Lower leg skin (tissue), 4 donors: Measurements from ENCODE around the gene ZFAND5. TPM values are rescaled to one million over a fixed set of nuclear protein-coding genes. Genes with fewer than 3 reads are reported as not detected.

Source experiments
- DNase-seq, 2 donors: peaks; one replicate each; pipeline ENCODE4 v3.0.0-alpha.2; 2019; ENCODE audit warnings: low spot score in 2 of 2
- H3K4me3 ChIP-seq: fragments of 200-600 bp; sonication (generic); 2 replicates; pipeline ENCODE4 v1.5.1; 2017; ENCODE audit warnings: mild to moderate bottlenecking, low read depth; ENCODE audit not compliant: poor library complexity, severe bottlenecking
- POLR2A ChIP-seq, 2 donors: fragments of 450-650 bp; IDR thresholded peaks; one replicate each; pipeline ENCODE4 v1.6.1; 2016 to 2017; ENCODE audit warnings: antibody characterized with exemption in 2 of 2, mild to moderate bottlenecking in 1 of 2, moderate library complexity in 1 of 2
- WGBS, 2 donors: methylation state at CpG; one replicate each; pipeline ENCODE4 v1.1.5; 2018; 5-methylcytosine and 5-hydroxymethylcytosine counted together
- intact Hi-C: fragments of 100-400 bp; cut with DNase I; formaldehyde crosslinking; loops from one replicate; pipeline ENCODE4 v1.15.0; 2023; ENCODE audit warnings: low total_unique reads
- total RNA-seq, 4 donors: library from RNA; depleted of rRNA; stranded (reverse); fragments of >200 nt; gene quantifications; one replicate each; pipeline ENCODE4 v1.1.0, GENCODE V29; 2016
- TF ChIP-seq, protein P1 (sequence below), 3 donors: fragments of 450-650 bp; IDR thresholded peaks; one replicate each; pipeline ENCODE4 v1.5.1; 2016; ENCODE audit warnings: antibody characterized with exemption in 3 of 3, mild to moderate bottlenecking in 3 of 3, moderate library complexity in 2 of 3

ZFAND5 gene
- total RNA-seq, 4 donors from 2014 or later: 99.6 to 305 (median 127) TPM

DNA sequence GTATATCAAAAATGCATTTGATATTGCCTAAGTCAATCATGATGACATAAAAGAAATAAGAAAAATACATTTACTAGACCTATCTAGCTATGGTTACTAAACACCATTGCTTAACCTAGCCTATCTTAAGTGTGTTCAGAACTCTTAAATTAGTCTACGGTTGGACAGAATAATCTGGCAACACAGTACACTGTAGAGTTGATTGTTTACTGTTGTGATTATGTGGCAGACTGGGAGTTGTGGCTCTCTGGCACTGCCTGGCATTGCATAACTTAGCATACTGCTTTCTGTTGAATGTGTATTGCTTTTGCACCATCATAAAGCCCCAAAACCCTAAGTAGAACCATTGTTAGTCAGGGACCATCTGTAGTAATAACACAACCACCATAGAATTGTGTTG lies 21.2 kb upstream of the ZFAND5 start:
- WGBS, 2 donors: 83 to 86% methylated on average over 1 of the region's 1 CpG
- no peak for DNase-seq
- TF ChIP-seq, protein P1, sequence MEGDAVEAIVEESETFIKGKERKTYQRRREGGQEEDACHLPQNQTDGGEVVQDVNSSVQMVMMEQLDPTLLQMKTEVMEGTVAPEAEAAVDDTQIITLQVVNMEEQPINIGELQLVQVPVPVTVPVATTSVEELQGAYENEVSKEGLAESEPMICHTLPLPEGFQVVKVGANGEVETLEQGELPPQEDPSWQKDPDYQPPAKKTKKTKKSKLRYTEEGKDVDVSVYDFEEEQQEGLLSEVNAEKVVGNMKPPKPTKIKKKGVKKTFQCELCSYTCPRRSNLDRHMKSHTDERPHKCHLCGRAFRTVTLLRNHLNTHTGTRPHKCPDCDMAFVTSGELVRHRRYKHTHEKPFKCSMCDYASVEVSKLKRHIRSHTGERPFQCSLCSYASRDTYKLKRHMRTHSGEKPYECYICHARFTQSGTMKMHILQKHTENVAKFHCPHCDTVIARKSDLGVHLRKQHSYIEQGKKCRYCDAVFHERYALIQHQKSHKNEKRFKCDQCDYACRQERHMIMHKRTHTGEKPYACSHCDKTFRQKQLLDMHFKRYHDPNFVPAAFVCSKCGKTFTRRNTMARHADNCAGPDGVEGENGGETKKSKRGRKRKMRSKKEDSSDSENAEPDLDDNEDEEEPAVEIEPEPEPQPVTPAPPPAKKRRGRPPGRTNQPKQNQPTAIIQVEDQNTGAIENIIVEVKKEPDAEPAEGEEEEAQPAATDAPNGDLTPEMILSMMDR (IDR thresholded peaks at IDR 0.05): no peak
- TF ChIP-seq POLR2A (IDR thresholded peaks at IDR 0.05): no peak
- no peak overlapping the region for H3K4me3 ChIP-seq
- intact Hi-C loops: no loop called here

DNA sequence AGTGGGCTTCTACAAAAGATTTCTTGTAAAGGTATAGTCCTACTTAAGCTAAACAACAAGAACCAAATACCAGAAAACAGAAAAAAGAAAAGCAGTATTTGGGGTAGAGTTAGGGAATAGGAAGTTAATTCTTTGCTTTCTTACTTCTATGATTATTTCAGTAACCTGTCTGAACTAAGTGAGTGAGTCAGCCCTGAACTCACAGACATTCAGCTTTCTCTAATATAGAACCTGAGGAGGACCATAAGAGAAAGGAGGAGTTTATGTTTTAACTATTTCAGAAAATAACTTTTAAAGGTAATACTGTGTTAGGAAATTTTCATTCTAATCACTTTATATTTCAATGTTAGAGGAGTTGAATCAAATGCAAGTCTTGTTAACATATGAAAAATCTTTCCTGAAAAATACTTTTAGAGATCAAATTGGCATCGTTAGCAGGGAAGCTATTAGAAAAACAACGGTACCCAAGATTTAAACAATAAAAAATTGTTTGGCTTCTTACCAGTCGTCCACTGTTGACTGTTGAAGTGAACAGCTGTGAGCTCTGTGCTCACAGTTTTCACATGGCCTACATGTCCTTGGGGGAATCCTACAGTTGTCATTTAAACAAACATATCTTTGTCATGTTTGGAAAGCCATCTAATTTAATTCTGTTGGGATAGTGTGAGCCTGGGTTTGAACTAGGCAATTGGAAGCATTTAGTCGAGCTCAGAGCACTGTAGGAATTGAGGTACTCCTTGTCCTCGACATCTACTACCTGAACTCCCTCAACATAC lies 19.9 kb upstream of the ZFAND5 start:
- no peak for DNase-seq
- TF ChIP-seq, protein P1 (IDR thresholded peaks at IDR 0.05): no peak
- TF ChIP-seq POLR2A (IDR thresholded peaks at IDR 0.05): no peak
- H3K4me3 ChIP-seq: no peak overlapping the region
- WGBS, 2 donors: 55 to 64% methylated on average over 5 of the region's 5 CpGs
- intact Hi-C loops: no loop called here

DNA sequence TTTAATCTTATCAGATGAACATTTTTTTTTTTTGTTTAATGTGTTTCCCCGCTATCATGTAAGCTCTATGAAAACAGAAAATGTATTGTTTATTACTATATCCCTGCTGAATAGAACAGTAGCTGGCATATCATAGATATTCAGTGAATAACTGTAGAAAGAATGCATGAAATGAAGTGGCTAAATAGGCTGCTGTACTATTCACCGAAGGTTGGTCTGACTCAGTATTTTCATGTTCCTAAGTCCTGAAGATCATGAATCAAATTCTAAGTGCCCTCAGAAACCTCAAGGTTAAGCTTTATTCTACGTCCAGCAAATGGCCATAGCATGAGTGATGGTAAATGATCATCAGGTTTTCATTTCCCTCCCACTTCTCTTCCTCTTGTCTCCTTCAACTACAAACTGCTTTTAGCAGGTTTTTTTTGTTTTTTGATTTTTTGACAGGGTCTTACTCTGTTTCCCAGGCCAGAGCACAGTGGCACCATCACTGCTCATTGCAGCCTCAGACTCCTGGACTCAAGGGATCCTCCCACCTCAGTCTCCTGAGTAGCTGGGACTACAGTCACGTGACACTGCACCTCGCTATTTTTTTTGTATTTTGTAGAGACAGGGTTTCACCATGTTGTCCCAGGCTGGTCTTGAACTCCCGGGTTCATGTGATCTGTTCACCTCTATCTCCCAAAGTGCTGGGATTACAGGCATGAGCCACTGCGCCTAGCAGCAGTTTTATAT lies 19.1 kb upstream of the ZFAND5 start:
- TF ChIP-seq, protein P1 (IDR thresholded peaks at IDR 0.05): no peak
- no peak for TF ChIP-seq POLR2A (IDR thresholded peaks at IDR 0.05)
- WGBS, 2 donors: 78% methylated on average over 7 of the region's 7 CpGs
- no peak for DNase-seq
- no peak overlapping the region for H3K4me3 ChIP-seq
- intact Hi-C loops: no loop called here

DNA sequence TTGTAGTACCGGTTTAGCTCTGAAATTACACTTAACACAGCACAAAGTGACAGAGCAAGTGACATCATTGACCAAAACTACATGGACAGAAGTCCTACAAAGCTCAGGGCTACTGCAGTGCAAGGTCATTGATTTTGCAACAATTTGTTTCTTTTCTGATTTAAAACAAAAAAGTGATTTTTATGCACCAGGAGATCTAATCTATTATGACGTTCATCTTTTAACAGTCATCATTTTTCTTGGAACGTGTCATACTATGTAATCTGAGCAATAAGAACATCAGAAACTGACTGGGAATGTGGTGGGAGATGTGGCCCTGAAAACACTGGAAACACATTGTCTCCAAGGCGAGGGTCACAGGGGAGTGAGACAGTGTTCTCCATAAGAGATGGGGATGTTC lies 17.4 kb upstream of the ZFAND5 start:
- intact Hi-C loops: no loop called here
- DNase-seq: no peak
- no peak for TF ChIP-seq POLR2A (IDR thresholded peaks at IDR 0.05)
- TF ChIP-seq, protein P1 (IDR thresholded peaks at IDR 0.05): no peak
- 76 to 80% methylated on average over 4 of the region's 4 CpGs for WGBS, 2 donors
- no peak overlapping the region for H3K4me3 ChIP-seq

DNA sequence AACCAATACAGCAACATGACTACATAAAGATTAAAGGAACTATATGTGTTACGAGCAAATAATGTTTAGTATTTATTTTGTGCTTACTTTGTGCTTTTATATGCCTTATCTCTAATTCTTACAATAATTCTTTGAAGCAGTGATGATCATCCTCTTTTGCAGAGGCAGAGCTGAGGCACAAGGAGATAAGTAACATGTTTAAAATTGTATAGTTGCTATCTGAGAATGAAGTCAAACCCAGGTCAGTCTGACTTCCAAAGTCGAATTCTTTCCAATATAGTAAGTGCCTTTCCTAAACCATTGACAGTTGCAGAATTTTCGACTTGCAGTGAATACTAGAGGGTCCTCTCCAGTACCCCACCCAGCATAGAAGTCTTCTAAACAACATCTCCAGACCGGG lies 12.0 kb upstream of the ZFAND5 start:
- TF ChIP-seq POLR2A (IDR thresholded peaks at IDR 0.05): no peak
- TF ChIP-seq, protein P1 (IDR thresholded peaks at IDR 0.05): no peak
- no peak for DNase-seq
- intact Hi-C loops: no loop called here
- 89 to 94% methylated on average over 4 of the region's 4 CpGs for WGBS, 2 donors
- no peak overlapping the region for H3K4me3 ChIP-seq
